HEK293T (cell line): ENCODE results near the gene FGR.

Experiments
- ELF4 ChIP-seq: fragments of 450-650 bp; IDR thresholded peaks from 2 replicates; pipeline ENCODE4 v1.6.1; 2017; ENCODE audit warnings: antibody characterized with exemption
- ZNF384 ChIP-seq: fragments of 450-650 bp; IDR thresholded peaks from 2 replicates; pipeline ENCODE4 v1.6.1; 2016

- TF ChIP-seq ELF4: no peak
- no peak for TF ChIP-seq ZNF384
Observed at GRCh38 chr1:27567146-27567526, 67.8 kb downstream of the FGR start.
